Measurements from ENCODE around the gene SHISAL1.
A peak's percentile ranks its signal among the peaks of the same experiment; 100 is the strongest.

Gene SHISAL1

DNA sequence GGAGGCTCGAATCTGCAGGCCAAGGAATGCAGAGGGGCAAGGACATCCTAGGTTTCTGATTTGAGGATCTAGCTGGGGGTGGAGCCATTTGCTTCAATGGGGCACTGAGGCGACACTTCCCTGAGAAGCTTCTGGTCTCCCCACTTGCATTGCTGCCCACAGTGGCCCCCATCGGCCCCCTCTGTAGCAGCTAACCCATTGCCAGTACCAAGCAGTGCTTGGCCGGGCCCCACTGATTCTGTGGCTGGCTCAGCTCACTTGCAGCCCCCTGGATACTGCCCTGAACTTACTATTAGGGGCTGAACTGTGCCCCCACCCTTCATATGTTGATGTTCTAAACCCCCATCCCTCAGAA is 42.9 kb upstream of the SHISAL1 start:
- Histone ChIP-seq H3K4ac (ENCODE audit: low read depth, low read length) (no peak overlapping the region), H4K8ac (ENCODE audit: low read depth, low read length) (no peak overlapping the region), H3K4me2 (ENCODE audit: low read length) (no peak overlapping the region), H3K9ac (ENCODE audit: low read length) (no peak overlapping the region), H2AFZ (ENCODE audit: insufficient read depth, low read length, poor library complexity) (no peak overlapping the region), H2BK5ac (ENCODE audit: low read depth, low read length, poor library complexity) (no peak overlapping the region), H3K79me1 (ENCODE audit: low read length) (peaks cover 6% of the 10 kb centered on the region), H3K79me2 (ENCODE audit: control insufficient read depth, insufficient read depth, low read length, poor library complexity) (no peaks in the 10 kb centered on the region), H2AK5ac (ENCODE audit: low read length) (no peak overlapping the region), H2BK12ac (ENCODE audit: low read length) (no peak overlapping the region), H2BK120ac (ENCODE audit: insufficient read depth, low read length, poor library complexity) (no peak overlapping the region), H4K12ac (ENCODE audit: low read depth, low read length) (no peak overlapping the region), H3K18ac (ENCODE audit: low read length) (no peak overlapping the region), H4K91ac (ENCODE audit: low read depth, low read length) (no peak overlapping the region), H3K4me3 (ENCODE audit: low read depth, low read length) (no peak overlapping the region), H3K36me3 (ENCODE audit: control insufficient read depth in 1 of 2, insufficient read depth in 2 of 2, low read length in 2 of 2) (no peaks in the 10 kb centered on the region), H3K4me1 (ENCODE audit: control insufficient read depth in 1 of 2, insufficient read depth in 2 of 2, low read length in 2 of 2) (peaks cover 18% of the 10 kb centered on the region in 2 experiments), H3K27me3 (ENCODE audit: insufficient read depth, low read length) (no peaks in the 10 kb centered on the region), H3K23ac (ENCODE audit: low read length) (no peak overlapping the region), H3K9me3 (ENCODE audit: insufficient read depth, low read depth, low read length) (no peaks in the 10 kb centered on the region), H3K14ac (ENCODE audit: low read length) (no peak overlapping the region), H3K27ac (ENCODE audit: low read depth, low read length) (no peak overlapping the region)
- no peak for DNase-seq
- no CpG with 5 or more reads among the region's 4 CpGs for WGBS (ENCODE audit: extremely low coverage, insufficient coverage, insufficient read length)

DNA sequence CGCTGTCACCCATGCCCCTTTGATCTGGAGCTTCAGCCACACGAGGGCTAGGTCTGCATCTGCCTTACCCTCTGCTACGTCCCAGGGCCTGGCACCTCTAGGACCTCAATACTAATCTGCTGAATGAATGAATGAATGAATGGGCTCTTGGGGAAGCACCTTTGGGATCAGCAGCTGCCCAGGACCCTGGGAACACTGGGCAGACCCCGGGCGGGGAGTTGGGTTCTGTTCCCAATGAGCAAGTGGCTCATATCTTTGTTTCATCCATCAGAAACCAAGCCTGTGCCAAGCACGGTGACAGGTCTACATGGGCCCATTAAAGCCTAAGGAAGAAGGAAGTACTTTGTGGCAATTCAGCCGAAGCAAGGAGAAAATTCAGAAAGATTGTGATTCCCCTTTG is 41.5 kb upstream of the SHISAL1 start:
- H3K36me3 ChIP-seq (ENCODE audit: control insufficient read depth in 1 of 2, insufficient read depth in 2 of 2, low read length in 2 of 2): no peaks in the 10 kb centered on the region
- H3K9ac ChIP-seq (ENCODE audit: low read length): no peak overlapping the region
- no peak overlapping the region for H3K18ac ChIP-seq (ENCODE audit: low read length)
- no peak overlapping the region for H4K12ac ChIP-seq (ENCODE audit: low read depth, low read length)
- H3K27me3 ChIP-seq (ENCODE audit: insufficient read depth, low read length): no peaks in the 10 kb centered on the region
- no peak overlapping the region for H3K4me2 ChIP-seq (ENCODE audit: low read length)
- H4K8ac ChIP-seq (ENCODE audit: low read depth, low read length): no peak overlapping the region
- H3K4me1 ChIP-seq (ENCODE audit: control insufficient read depth in 1 of 2, insufficient read depth in 2 of 2, low read length in 2 of 2): peaks cover 18 to 19% of the 10 kb centered on the region in 2 experiments
- no peak overlapping the region for H2BK12ac ChIP-seq (ENCODE audit: low read length)
- no peak overlapping the region for H3K14ac ChIP-seq (ENCODE audit: low read length)
- H3K79me2 ChIP-seq (ENCODE audit: control insufficient read depth, insufficient read depth, low read length, poor library complexity): no peaks in the 10 kb centered on the region
- no peak overlapping the region for H2AK5ac ChIP-seq (ENCODE audit: low read length)
- no peak overlapping the region for H2BK120ac ChIP-seq (ENCODE audit: insufficient read depth, low read length, poor library complexity)
- H3K23ac ChIP-seq (ENCODE audit: low read length): no peak overlapping the region
- H4K91ac ChIP-seq (ENCODE audit: low read depth, low read length): no peak overlapping the region
- no peak overlapping the region for H3K27ac ChIP-seq (ENCODE audit: low read depth, low read length)
- no peak overlapping the region for H3K4me3 ChIP-seq (ENCODE audit: low read depth, low read length)
- no peak overlapping the region for H2AFZ ChIP-seq (ENCODE audit: insufficient read depth, low read length, poor library complexity)
- no CpG with 5 or more reads among the region's 7 CpGs for WGBS (ENCODE audit: extremely low coverage, insufficient coverage, insufficient read length)
- no peak overlapping the region for H2BK5ac ChIP-seq (ENCODE audit: low read depth, low read length, poor library complexity)
- H3K4ac ChIP-seq (ENCODE audit: low read depth, low read length): no peak overlapping the region
- peaks cover 6% of the 10 kb centered on the region for H3K79me1 ChIP-seq (ENCODE audit: low read length)
- DNase-seq: no peak
- no peaks in the 10 kb centered on the region for H3K9me3 ChIP-seq (ENCODE audit: insufficient read depth, low read depth, low read length)

- H3K79me1 ChIP-seq (ENCODE audit: low read length): peaks cover 6% of the 10 kb centered on the region
- H2BK12ac ChIP-seq (ENCODE audit: low read length): no peak overlapping the region
- no peak for DNase-seq
- H2BK120ac ChIP-seq (ENCODE audit: insufficient read depth, low read length, poor library complexity): no peak overlapping the region
- H2BK5ac ChIP-seq (ENCODE audit: low read depth, low read length, poor library complexity): no peak overlapping the region
- H3K4me2 ChIP-seq (ENCODE audit: low read length): no peak overlapping the region
- no peaks in the 10 kb centered on the region for H3K27me3 ChIP-seq (ENCODE audit: insufficient read depth, low read length)
- no CpG with 5 or more reads among the region's 13 CpGs for WGBS (ENCODE audit: extremely low coverage, insufficient coverage, insufficient read length)
- no peak overlapping the region for H3K4ac ChIP-seq (ENCODE audit: low read depth, low read length)
- no peak overlapping the region for H4K12ac ChIP-seq (ENCODE audit: low read depth, low read length)
- no peak overlapping the region for H2AFZ ChIP-seq (ENCODE audit: insufficient read depth, low read length, poor library complexity)
- H3K23ac ChIP-seq (ENCODE audit: low read length): no peak overlapping the region
- H4K91ac ChIP-seq (ENCODE audit: low read depth, low read length): no peak overlapping the region
- H3K79me2 ChIP-seq (ENCODE audit: control insufficient read depth, insufficient read depth, low read length, poor library complexity): no peaks in the 10 kb centered on the region
- H3K27ac ChIP-seq (ENCODE audit: low read depth, low read length): no peak overlapping the region
- H3K4me1 ChIP-seq (ENCODE audit: control insufficient read depth in 1 of 2, insufficient read depth in 2 of 2, low read length in 2 of 2): peaks cover 18 to 19% of the 10 kb centered on the region in 2 experiments
- H4K8ac ChIP-seq (ENCODE audit: low read depth, low read length): no peak overlapping the region
- H2AK5ac ChIP-seq (ENCODE audit: low read length): no peak overlapping the region
- H3K14ac ChIP-seq (ENCODE audit: low read length): no peak overlapping the region
- no peaks in the 10 kb centered on the region for H3K9me3 ChIP-seq (ENCODE audit: insufficient read depth, low read depth, low read length)
- no peak overlapping the region for H3K18ac ChIP-seq (ENCODE audit: low read length)
- no peaks in the 10 kb centered on the region for H3K36me3 ChIP-seq (ENCODE audit: control insufficient read depth in 1 of 2, insufficient read depth in 2 of 2, low read length in 2 of 2)
- no peak overlapping the region for H3K9ac ChIP-seq (ENCODE audit: low read length)
- no peak overlapping the region for H3K4me3 ChIP-seq (ENCODE audit: low read depth, low read length)
These were observed 40.3 kb upstream of the SHISAL1 start for GRCh38 chr22:44353041-44353440.

GRCh38 chr22:44352378-44353035 is 39.8 kb upstream of the SHISAL1 start:
- Histone ChIP-seq H3K18ac (ENCODE audit: low read length) (no peak overlapping the region), H3K36me3 (ENCODE audit: control insufficient read depth in 1 of 2, insufficient read depth in 2 of 2, low read length in 2 of 2) (no peaks in the 10 kb centered on the region), H3K79me2 (ENCODE audit: control insufficient read depth, insufficient read depth, low read length, poor library complexity) (no peaks in the 10 kb centered on the region), H3K4me1 (ENCODE audit: control insufficient read depth in 1 of 2, insufficient read depth in 2 of 2, low read length in 2 of 2) (peaks cover 18 to 19% of the 10 kb centered on the region in 2 experiments), H3K27me3 (ENCODE audit: insufficient read depth, low read length) (no peaks in the 10 kb centered on the region), H3K4me3 (ENCODE audit: low read depth, low read length) (no peak overlapping the region), H4K12ac (ENCODE audit: low read depth, low read length) (no peak overlapping the region), H3K9me3 (ENCODE audit: insufficient read depth, low read depth, low read length) (no peaks in the 10 kb centered on the region), H2BK120ac (ENCODE audit: insufficient read depth, low read length, poor library complexity) (peak overlapping the region; percentile 12), H3K79me1 (ENCODE audit: low read length) (peaks cover 6% of the 10 kb centered on the region), H3K27ac (ENCODE audit: low read depth, low read length) (peak overlapping the region; percentile 26), H3K9ac (ENCODE audit: low read length) (no peak overlapping the region), H4K91ac (ENCODE audit: low read depth, low read length) (no peak overlapping the region), H2AK5ac (ENCODE audit: low read length) (no peak overlapping the region), H3K4ac (ENCODE audit: low read depth, low read length) (no peak overlapping the region), H2AFZ (ENCODE audit: insufficient read depth, low read length, poor library complexity) (no peak overlapping the region), H3K23ac (ENCODE audit: low read length) (no peak overlapping the region), H4K8ac (ENCODE audit: low read depth, low read length) (peak overlapping the region; percentile 0), H2BK12ac (ENCODE audit: low read length) (peak overlapping the region; percentile 3), H2BK5ac (ENCODE audit: low read depth, low read length, poor library complexity) (no peak overlapping the region), H3K4me2 (ENCODE audit: low read length) (no peak overlapping the region), H3K14ac (ENCODE audit: low read length) (peak overlapping the region; percentile 9)
- DNase-seq: no peak
- no CpG with 5 or more reads among the region's 10 CpGs for WGBS (ENCODE audit: extremely low coverage, insufficient coverage, insufficient read length)
